Dedifferentiated amniotic fluid mesenchymal stem cell (primary cell): Measurements from ENCODE around the gene STUM.
"Not testable (repeated sequence)": the region's sequence is repeated elsewhere in the genome, so short reads cannot be mapped to it uniquely, and the experiment has no call there.

ENCODE experiments used
- DNase-seq: peaks from one replicate; pipeline ENCODE4 v3.0.0-alpha.2; 2016; ENCODE audit errors: extremely low spot score

Gene STUM

GRCh38 chr1:226580625-226581270, 32.2 kb downstream of the STUM start:
- no peak for DNase-seq

DNA sequence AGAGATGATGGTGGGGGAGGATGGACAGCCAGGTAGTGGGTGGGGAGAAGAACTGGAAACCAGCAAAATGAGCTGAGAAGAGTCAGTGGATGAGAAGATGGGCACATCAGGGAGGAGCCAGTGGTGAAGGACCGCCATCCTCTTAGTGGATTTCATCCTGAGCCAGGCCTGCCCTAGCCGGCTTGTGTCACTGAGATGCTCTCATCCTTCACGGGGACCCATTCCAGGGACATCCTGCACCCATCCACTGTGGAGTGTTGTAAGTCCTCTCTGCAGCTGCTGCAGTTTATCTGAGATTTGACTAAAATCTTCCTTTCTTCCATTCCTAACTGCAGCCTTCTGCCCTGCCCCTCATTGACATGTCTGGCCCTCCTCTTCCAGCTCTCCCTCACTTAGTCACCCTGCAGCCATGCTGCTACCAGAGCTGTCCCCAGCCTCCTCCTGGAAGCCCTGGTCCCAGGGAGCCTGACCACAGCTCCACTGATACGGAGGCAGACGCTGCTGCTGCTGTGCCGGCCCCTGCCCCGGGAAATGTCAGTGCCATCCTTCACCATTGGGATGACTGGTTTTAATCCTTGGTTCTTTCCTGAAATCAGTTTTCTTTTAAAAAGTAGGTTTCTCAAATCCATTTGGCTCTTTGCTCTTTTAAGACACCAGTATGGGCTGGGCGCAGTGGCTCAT, 33.2 kb downstream of the STUM start:
- no peak for DNase-seq

DNA sequence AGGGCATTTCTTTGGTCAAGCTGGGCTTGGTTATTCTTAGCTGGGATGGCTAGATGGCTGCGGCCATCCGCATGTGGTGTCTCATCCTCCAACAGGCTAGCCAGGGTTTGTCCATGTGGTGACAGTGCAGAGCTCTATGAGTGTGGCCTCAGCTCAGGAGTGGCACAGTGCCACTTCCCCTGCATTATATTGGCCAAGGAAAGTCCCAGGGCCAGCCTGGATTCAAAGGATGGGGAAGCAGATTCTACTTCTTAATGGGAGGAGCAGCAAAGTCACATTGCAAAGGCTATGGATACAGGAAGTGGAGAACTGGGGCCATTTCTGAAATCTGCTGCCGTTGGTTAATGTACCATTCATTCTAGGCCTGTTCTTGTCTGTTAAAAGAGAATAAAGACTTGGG, 34.4 kb downstream of the STUM start:
- no peak for DNase-seq

GRCh38 chr1:226584164-226584563, 35.6 kb downstream of the STUM start:
- no peak for DNase-seq

GRCh38 chr1:226586116-226586515, 37.6 kb downstream of the STUM start:
- DNase-seq = no peak

- DNase-seq = no peak
Measured at GRCh38 chr1:226586650-226587422, 38.3 kb downstream of the STUM start.

DNA sequence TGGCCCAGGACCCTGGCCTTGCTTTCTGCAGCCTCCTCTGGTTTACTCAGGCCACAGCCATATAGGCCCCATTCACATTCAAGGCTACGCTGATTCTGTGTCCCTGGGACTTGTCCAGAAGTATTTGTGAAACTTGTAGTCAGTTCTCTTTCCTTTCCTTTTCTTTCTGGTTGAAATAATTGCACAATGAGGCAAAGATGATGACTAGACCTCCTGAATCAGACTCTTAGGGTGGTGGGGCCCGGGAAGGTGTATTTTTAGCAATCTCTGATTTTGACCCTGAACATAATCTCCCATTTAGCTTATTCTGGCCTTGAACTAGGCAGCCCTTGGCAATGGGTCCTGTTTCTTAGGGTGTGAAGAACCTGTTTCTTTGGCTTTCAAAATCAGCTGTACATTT, 39.9 kb downstream of the STUM start:
- no peak for DNase-seq

DNA sequence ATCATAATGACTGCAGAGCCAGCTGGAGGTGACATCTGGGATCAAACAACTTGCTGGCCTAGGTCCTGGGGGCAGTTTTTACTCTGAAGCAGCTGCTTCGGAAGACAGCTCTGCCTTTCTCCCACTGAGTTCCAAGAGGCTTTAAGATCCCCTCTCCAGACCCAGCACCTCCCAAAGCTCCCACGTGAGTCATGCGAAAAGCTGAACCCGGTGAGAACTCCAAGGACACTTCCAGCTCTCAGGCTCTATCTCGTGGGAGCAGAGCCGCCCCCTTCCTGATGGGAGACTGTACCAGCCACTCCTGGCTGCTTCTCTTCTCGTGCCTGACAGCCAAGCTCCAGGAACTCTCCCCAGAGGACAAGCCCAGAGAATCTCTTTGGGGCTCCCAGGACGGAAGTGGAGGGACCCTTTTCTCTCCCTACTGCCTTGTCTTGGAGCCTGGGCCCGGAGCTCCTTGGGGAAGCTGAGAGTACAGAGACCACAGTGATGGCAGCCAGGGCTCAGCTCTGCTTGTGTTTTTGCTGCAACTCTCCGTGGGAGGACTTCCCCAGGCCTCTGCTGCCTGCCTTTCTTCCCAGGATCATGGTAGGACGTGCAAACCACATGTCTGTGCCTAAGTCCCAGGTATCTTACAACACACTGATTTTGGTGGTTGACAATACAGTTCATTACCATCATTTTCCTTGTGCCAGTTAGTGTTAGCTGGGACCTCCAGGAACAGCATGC, 40.6 kb downstream of the STUM start:
- no peak for DNase-seq

GRCh38 chr1:226590614-226591013, 42.0 kb downstream of the STUM start:
- no peak for DNase-seq

DNA sequence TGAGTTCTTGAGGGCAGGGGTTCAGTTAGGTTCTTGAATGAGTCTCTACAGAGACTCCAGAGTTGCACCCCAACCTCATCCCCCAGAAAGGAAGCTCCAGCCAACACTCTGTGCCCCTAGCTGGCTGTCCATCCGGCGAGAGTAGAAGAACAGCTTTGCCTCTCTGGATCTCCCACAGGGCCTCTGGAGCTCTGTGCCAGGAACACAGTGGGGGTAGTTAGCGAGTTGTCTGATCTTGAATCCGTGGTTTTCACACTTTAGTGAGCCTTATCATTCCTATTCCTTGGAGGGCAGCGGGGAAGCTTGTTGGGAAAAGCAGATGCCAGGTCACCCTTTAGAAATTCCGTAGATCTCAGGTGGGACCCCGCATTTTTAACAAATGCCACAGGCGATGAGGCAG, 45.0 kb downstream of the STUM start:
- DNase-seq = no peak

GRCh38 chr1:226596531-226597165, 48.1 kb downstream of the STUM start:
- no peak for DNase-seq

DNA sequence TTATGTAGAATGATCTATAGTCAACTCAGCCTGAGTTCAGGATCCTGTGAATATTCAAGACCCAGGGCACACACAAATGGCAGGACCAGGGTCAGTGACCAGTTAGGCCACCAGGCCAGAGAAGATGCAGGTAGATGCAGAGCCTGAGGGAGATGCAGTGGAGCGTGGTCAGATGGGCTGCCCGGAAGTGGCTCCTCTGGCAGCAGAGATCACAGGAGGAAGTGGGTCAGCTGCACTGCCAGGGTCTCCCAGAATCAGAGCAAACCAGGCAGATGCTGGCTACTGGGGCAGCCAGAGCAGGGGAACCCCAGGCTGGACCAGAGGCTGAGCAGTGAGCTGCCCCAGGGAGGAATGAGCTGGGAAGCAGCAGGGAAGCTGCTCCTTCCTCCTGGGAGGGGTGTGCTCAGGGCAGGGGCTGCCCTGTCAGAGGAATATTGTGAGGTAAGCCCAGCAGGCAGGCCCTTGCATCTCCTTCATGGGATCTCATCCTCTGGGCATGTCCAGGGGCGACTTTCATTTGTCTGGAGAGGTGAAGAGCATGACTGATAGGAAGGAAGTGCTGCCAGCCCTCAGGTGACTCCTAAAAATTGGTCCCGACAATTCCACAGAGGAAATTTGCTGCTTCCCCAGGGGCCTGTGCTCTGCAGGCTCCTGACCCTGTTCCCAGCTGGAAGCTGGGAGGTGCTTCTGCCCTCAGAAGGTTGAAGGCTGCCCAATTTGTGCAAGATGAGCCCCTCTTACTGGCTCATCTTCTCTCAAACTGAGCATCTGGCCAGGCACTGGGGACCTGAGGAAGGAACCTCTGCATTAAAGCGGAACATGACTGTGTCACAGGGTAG, 49.3 kb downstream of the STUM start:
- no peak for DNase-seq

- DNase-seq = no peak
Measured at GRCh38 chr1:226598455-226598849, 49.9 kb downstream of the STUM start.

DNA sequence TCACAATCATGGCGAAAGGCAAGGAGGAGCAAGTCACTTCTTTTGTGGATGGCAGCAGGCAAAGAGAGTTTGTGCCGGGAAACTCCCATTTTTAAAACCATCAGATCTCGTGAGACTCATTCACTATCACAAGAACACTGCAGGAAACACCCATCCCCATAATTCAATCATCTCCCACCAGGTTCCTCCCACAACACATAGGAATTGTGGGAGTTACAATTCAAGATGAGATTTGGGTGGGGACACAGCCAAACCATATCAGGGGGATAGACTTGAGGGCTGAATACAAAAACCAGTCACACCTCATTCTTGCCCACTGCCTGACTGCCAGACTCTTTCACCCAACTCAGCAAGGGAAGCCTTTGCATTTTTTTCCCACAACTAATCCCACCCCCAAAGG, 50.4 kb downstream of the STUM start:
- not testable (repeated sequence) for DNase-seq

DNA sequence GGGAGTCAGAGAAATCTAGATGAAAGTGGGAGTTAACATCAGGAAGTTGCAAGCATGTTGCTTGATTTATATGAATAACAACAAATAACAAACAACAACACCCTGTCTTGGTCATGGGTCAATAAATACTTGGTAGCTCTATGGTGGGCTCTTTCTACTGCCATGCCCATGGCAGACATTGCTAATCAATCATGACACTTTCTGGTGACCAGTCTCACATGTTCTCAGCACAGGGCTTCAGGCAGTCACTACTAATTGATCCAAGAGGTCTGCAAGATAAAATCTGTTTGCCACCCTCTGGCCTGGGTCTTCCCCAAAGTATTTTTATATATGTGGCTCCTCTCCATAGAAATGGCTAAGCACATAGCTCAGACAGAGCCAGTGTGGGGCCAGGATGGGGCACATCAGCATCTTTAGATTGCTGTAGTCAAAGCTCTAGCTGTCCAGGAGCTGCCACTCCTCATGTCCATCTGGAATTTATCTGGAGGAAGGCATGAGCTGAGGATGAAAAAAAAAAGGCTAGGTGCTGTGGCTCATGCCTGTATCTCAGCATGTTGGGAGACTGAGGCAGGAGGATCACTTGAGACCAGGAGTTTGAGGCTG, 51.2 kb downstream of the STUM start:
- DNase-seq = no peak

GRCh38 chr1:226600254-226600653, 51.7 kb downstream of the STUM start:
- DNase-seq = no peak

DNA sequence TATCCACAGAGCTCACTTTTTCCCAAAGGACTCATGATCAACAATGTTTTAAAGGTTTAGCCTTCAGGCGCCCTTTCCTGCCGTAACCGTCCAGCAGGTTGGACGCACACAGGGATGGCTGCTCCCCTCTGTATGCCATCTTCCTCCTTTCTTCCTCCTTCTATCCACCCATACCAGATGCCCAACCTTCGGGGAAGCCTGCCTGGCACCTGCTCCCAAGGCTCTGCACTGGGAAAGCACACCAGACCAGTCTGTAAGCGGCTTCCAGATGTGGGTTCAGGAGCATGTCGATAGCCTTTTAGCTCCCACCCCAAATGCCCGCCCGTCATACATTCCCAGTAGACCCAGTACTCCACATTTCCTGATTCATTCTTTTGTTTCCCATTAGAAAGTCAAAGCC, 52.9 kb downstream of the STUM start:
- DNase-seq = no peak

DNA sequence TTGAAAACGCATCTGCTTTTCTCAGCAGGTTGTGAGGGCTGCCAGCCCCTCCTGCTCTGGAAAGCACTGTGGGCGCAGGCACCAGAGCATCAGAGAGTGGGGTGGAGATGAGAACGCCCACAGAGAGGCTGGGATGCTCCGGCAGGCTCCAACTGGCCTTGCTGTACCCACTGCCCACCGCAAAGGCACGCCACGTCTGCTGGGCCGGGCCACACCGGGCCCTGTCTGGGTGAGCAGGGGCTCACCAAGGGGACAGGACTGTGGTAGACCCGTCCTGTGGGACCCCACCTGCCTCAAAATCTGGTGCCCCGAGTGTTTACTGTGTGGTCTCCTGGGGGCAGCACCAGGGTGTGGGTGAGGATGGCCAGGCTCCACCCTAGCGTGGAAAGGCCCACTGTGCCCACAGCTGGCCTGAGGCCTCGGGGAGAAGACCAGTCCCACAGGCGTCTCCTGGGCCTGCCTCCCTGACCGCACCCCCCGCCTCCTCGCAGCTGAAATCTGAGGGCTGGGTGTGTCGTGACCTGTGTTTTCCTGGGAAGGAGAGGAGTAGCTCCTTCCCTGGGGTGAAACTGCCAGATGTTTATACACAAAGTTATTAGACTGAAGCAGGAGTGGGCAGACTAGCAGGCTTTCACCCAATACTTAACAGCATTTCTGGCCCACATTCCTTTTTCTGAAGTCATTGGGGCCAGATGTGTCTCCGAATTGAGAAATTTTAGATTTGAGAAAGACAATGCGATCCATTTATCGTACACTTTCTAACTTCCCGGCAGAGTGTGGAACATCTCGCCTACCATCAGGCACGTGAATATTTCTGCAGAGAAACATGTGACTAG, 53.8 kb downstream of the STUM start:
- peak; percentile 79 for DNase-seq

- peak; percentile 68 for DNase-seq
Measured at GRCh38 chr1:226603022-226603857, 54.7 kb downstream of the STUM start.
